T-helper 2 cell (primary cell): Measurements from ENCODE around the gene ZDHHC17.
"Not testable (repeated sequence)": the region's sequence is repeated elsewhere in the genome, so short reads cannot be mapped to it uniquely, and the experiment has no call there.

Source experiments
- DNase-seq, 5 experiments: peaks; one replicate each; pipeline versions ENCODE4 v3.0.0 to v3.0.0-alpha.2; 2012 to 2022
- total RNA-seq, 2 donors: gene quantifications; one replicate each; lab custom pipeline; 2026; lab: John Stamatoyannopoulos, UW

The ZDHHC17 gene, protein sequence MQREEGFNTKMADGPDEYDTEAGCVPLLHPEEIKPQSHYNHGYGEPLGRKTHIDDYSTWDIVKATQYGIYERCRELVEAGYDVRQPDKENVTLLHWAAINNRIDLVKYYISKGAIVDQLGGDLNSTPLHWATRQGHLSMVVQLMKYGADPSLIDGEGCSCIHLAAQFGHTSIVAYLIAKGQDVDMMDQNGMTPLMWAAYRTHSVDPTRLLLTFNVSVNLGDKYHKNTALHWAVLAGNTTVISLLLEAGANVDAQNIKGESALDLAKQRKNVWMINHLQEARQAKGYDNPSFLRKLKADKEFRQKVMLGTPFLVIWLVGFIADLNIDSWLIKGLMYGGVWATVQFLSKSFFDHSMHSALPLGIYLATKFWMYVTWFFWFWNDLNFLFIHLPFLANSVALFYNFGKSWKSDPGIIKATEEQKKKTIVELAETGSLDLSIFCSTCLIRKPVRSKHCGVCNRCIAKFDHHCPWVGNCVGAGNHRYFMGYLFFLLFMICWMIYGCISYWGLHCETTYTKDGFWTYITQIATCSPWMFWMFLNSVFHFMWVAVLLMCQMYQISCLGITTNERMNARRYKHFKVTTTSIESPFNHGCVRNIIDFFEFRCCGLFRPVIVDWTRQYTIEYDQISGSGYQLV
- total RNA-seq: 46.5 to 67.1 reads per million in 2 donors

DNA sequence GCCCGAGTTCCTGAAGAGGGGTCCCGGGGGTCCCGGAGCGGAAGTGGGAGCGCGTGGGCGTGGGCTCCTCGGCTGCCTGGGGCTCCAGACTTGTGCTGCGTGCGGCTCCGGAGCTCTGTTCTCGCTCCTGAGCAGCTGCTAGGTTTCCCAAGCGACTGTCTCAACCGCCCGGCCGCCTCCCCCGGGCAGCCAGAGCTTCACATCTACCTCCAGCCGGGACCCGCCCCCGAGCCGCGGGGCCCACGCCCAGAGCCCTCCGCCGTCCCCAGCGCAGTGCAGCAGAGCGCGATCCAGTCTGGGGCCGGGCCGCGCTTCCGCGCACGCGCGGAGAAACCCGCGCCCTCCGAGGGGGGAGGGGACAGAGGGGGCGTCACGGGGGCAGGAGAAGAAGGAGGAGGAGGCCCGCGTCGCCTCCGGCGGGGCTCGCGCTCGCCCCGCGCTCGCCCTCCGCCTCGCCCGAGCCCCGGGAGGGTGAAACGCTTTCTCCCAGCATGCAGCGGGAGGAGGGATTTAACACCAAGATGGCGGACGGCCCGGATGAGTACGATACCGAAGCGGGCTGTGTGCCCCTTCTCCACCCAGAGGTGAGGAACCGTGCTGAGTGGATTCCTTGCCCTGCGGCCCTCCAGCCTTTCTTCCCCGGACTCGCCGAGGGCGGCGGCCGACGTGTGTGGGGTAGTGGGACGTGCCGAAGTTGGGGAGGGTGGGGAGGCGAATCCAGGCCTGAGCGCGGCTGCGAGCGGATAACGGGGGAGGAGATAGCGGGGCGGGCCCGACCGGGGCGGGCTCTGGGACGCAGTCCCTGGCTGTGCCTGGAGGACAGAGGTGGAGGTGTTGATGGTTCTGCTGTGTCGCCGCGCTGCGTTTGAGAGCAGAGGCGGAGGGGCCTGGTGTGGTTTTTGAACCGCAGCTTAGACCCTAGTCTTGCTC lies at the start of gene ZDHHC17:
Gene ZDHHC17 (plus strand): TSS at position 370 of the 930 bp plus-strand sequence. CDS start 122 bp downstream, at position 492.
- peak; percentile 83 to 96 (median 88) for DNase-seq

DNA sequence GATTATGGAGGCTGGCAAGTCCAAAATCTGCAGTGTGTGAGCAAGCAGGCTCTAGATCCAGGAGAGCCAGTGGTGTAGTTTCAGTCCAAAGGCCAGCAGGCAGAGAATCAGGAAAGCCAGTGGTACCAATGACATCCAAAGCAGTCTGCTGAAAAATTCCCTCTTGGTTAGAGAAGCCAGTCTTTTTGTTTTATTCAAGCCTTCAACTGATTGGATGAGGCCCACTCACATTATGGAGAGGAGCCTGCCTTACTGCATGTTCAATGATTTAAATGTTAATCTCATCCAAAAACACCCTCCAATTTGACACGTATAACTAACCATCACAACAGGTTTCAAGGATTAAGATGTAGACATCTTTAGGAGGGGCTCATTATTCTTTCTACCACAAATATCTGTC lies 49.5 kb upstream of the ZDHHC17 start:
- DNase-seq: no peak

DNA sequence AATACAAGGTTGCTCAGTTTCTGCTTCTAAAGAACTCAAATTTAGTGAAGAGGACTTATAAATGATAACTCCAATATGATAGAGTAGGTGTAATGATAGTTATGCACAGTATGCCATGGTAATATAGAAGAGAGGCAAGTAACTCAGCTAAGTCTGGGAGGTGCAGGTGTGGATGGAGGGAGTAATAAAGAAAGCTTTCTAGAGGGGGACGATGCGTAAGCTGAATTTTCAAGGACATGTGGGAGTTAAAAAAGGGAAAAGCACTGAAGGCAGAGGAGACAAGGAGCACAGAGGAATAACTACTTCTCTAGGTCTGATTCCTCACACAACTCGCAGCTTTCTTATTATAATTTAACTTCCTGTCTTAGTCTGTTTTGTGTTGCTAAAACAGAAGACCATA lies 49.1 kb upstream of the ZDHHC17 start:
- no peak for DNase-seq

DNA sequence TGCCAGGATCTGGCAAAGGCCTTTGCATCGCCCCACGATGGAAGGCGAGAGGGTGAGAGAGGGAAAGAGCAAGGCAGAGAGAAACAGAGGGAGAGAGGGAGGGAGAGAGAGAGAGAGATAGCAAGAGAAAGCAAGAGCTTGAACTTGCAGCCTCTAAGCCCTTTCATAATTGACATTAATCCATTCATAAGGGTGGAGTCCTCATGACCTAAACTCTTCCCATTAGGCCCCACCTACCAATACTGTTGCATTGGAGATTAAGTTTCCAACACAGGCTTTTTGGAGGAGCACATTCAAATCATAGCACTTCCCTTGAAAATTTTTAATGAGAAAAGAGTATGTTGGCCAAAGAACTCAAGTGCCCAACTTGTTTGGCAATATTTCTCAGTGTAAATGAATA lies 48.6 kb upstream of the ZDHHC17 start:
- DNase-seq: no peak

DNA sequence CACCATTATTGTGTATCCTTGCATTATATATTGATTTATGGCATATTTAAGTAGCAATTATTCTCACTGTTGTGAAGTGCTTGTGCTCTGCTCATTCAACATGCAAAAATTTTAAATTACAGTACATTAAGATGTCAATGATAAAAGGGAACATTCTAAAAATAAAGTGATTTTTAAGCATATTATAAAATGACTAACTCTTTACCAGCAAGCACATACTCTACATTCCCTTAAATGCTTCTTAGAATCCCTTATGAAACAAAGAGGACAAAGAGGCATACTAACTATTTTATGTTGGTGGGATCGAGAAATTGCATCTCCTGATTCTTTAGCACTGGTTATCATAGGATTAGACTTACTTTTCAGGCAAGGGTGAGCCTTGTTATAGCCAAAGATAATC lies 46.6 kb upstream of the ZDHHC17 start:
- no peak for DNase-seq

GRCh38 chr12:76719171-76720041 lies 44.5 kb upstream of the ZDHHC17 start:
- no peak for DNase-seq

GRCh38 chr12:76720068-76720467 lies 43.8 kb upstream of the ZDHHC17 start:
- DNase-seq: no peak

DNA sequence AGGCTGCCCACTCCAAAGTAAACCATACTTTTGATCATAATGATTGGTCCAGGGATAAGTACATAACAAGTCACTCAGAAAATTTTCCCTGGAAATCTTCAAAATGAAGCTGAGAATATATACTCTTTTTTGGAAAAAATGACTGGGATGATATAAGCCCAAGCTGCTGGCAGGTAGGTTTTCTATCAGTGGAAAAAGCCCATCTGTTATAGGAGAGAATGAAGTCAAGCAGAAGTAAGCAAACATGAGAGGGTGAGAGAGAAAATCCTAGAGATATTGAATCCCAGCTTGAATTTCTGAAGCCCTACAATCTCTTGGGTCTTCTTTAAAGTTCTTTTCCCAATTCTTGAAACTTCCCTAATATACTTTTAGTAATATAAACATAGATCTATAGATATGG lies 37.3 kb upstream of the ZDHHC17 start:
- DNase-seq: no peak

DNA sequence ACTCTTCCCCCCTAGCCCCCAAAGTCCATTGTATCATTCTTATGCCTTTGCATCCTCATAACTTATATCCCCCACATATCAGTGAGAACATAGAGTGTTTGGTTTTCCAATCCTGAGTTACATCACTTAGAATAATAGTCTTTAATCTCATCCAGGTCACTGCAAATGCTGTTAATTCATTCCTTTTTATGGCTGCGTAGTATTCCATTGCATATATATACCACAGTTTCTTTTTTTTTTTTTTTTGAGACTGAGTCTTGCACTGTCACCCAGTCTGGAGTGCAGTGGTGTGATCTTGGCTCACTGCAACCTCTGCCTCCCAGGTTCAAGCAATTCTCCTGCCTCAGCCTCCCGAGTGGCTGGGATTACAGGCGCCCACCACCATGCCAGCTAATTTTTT lies 31.7 kb upstream of the ZDHHC17 start:
- not testable (repeated sequence) for DNase-seq

DNA sequence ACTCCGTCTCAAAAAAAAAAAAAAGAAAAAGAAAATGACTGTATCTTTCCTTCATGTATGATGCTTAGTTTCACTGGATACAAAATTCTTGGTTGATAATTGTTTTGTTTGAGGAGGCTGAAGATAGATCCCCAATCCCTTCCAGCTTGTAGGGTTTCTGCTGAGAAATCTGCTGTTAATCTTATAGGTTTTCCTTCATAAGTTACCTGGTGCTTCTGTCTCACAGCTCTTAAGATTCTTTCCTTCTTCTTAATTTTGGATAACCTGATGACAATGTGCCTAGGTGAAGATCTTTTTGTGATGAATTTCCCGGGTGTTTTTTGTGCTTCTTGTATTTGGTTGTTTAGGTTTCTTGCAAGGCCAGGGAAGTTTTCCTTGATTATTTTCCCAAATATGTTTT lies 26.2 kb upstream of the ZDHHC17 start:
- not testable (repeated sequence) for DNase-seq

DNA sequence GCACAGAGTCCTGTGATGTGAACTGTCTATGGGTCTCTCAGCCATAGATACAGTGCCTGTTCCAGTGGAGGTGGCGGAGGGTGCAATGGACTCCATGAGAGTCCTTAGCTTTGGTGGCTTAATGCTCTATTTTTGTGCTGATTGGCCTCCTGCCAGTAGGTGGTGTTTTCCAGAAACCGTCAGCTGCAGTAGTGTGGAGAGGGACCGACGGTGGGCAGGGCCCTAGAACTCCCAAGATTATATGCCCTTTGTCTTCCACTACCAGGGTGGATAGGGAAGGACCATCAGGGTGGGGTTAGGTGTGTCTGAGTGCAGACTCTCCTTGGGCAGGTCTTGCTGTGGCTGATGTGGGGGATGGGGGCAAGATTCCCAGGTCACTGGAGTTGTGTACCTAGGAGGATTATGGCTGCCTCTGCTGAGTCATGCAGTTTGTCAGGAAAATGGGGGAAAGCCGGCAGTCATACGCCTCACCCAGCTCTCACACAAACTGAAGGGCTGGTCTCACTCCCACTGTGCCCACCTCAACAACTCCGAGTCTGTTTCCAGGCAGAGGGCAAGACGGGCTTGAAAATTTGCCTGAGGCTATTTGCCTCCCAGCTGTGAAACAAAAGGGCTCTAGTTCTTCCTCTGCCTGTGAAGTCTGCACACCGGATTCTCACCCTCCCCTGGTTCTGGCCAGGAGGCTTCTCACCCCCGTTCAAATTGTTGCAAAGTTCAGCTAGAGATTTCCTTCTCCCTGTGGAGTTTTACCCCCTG lies 24.9 kb upstream of the ZDHHC17 start:
- DNase-seq: no peak

DNA sequence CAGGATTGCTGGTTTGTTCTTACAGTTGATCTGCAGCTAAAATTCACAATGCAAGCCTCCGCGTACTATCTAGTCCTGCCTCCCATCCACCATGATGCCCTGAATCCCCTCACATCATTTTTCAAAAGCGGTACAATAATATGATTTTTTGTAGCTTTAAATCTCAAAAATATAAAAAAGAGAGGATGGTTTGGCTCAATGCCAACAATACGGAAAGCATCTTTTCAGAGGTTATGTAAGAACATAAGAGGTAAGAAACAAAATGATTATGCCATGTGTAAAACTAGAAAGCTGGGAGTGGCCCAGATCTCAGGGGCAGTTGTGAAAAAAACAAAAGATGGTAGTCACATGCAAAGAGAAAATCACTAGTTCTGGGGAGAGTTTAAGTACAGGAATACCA lies 24.0 kb upstream of the ZDHHC17 start:
- DNase-seq: no peak

- no peak for DNase-seq
These were observed 23.4 kb upstream of the ZDHHC17 start for GRCh38 chr12:76740501-76740900.

DNA sequence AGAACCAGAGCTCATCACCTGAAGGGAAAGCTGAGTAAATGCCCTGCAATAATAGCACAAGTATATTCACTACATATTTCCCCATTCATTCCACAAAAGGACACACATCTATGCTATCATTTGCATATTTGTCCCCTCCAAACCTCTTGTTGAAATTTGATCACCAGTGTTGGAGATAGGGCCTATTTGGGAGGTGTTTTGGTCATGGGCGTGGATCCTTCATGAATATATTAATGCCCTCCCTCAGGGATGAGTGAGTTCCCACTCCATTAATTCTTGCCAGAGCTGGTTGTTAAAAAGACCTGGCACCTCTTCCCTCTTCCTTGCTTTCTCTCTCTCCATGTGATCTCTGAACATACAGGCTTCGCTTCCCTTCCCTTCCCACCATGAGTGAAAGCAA lies 18.6 kb upstream of the ZDHHC17 start:
- no peak for DNase-seq

DNA sequence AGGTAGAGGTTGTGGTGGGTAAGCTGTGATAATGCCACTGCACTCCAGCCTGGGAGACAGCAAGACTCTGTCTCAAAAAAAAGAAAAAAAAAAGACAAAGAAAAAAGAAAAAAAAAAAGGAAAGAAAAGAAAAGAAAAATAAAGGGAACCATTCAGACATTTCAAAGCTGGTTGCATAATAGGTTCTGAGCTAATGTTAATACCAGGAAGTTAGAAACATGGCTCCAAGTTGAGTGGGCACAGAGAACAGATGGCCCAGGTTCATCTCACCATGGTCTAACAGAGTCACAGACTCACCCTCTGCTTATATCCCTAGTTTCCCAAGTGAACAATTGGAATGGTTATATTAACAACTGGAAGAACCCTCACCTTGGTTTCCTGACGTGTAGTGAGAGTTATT lies 17.4 kb upstream of the ZDHHC17 start:
- DNase-seq: no peak

DNA sequence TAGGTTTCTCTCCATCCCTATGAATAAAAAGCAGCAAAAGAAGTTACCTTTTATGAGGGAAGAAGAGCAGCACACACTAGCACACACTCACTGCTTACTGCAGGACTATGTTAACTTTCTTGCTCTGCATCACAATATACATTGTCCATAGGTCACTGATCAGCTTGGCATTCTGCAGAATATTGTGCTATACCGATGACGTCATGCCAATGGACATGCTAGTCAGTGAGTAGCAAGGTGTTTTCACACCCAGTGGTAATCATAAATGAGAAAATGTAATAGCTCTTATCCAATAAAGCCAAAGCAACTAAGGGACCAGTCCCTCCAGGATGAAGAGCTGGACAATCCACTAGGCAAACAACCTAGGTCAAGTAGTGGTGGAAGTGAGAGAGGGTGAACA lies 16.7 kb upstream of the ZDHHC17 start:
- DNase-seq: no peak

- DNase-seq: no peak
These were observed 8.0 kb upstream of the ZDHHC17 start for GRCh38 chr12:76755829-76756379.

- no peak for DNase-seq
These were observed 6.2 kb upstream of the ZDHHC17 start for GRCh38 chr12:76757694-76758093.

DNA sequence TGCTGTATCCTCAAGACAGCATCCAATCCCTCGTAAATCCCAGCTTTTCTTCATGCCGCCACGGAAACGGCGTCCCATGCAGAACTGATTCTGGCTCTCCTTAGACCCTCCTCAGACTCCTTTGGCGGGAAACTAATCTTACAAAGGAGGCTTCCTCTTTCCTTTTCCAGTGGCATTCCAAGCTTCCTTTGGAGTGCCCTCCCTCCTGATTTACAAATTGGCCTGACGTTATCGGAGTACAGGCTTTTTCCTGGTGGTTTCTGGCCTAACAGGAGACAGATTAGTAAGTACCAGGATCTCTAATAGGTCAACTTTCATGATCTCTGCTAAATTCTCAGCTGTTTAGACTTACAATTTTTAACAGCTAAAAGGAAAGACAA lies 1.3 kb upstream of the ZDHHC17 start:
- DNase-seq: no peak

GRCh38 chr12:76764856-76765255 lies 941 bp downstream of the ZDHHC17 start:
- DNase-seq: peak in 1 of 5 experiments; percentile 31

- DNase-seq: no peak
These were observed 1.7 kb downstream of the ZDHHC17 start for GRCh38 chr12:76765598-76765997.
